ENCODE data around the gene GLG1. TPM values are rescaled to one million over a fixed set of nuclear protein-coding genes. Genes with fewer than 3 reads are reported as not detected.

Gene GLG1
- total and polyA plus RNA-seq, 7 donors: 19.7 to 107 (median 60.1) TPM

- 98 to 100% (median 99%) methylated on average over 3 of the region's 3 CpGs for WGBS, 3 donors
These were observed 110.9 kb downstream of the GLG1 start for GRCh38 chr16:74496054-74496453.

GRCh38 chr16:74492976-74493375, 113.9 kb downstream of the GLG1 start:
- no peak for ATAC-seq
- intact Hi-C loops (cut with DNase I): no loop called here
- WGBS, 3 donors: 97 to 99% (median 97%) methylated on average over 10 of the region's 10 CpGs

More at GRCh38 chr16:74496054-74496453, 110.9 kb downstream of the GLG1 start:
- Histone ChIP-seq H3K27me3 (ENCODE audit: insufficient read depth in 3 of 3, low read length in 2 of 3) (no peaks in the 10 kb centered on the region), H3K4me1 (no peaks in the 10 kb centered on the region), H3K36me3 (ENCODE audit: insufficient read depth in 1 of 2, low read depth in 1 of 2) (peaks cover 0 to 61% of the 10 kb centered on the region in 2 donors), H3K27ac (peak overlapping the region; percentile 11), H3K9me3 (no peaks in the 10 kb centered on the region), H3K4me3 (no peak overlapping the region)
- intact Hi-C loops (cut with DNase I): loop anchor here in 1 of 2 donors (5.0 kb wide), 1 partner anchor 126 kb away; no protein-coding TSS in a partner anchor
- DNase-seq (no peak), ATAC-seq (no peak)
- no peak for TF ChIP-seq CTCF (IDR thresholded peaks at IDR 0.05)

GRCh38 chr16:74487634-74488495, 119.0 kb downstream of the GLG1 start:
- Histone ChIP-seq H3K4me3 (no peak overlapping the region), H3K4me1 (no peaks in the 10 kb centered on the region), H3K9me3 (no peaks in the 10 kb centered on the region), H3K27me3 (ENCODE audit: insufficient read depth in 3 of 3, low read length in 2 of 3) (no peaks in the 10 kb centered on the region), H3K36me3 (ENCODE audit: insufficient read depth in 1 of 2, low read depth in 1 of 2) (peaks cover 4 to 91% of the 10 kb centered on the region in 2 donors), H3K27ac (no peak overlapping the region)
- intact Hi-C loops (cut with DNase I): no loop called here
- ATAC-seq (no peak), DNase-seq (no peak)
- no peak for TF ChIP-seq CTCF (IDR thresholded peaks at IDR 0.05)
- 87 to 92% (median 90%) methylated on average over 9 of the region's 9 CpGs for WGBS, 3 donors

More at GRCh38 chr16:74492976-74493375, 113.9 kb downstream of the GLG1 start:
- DNase-seq: no peak
- Histone ChIP-seq H3K9me3 (no peaks in the 10 kb centered on the region), H3K4me1 (no peaks in the 10 kb centered on the region), H3K27me3 (ENCODE audit: insufficient read depth in 3 of 3, low read length in 2 of 3) (no peaks in the 10 kb centered on the region), H3K4me3 (no peak overlapping the region), H3K27ac (no peak overlapping the region), H3K36me3 (ENCODE audit: insufficient read depth in 1 of 2, low read depth in 1 of 2) (peaks cover 2 to 81% of the 10 kb centered on the region in 2 donors)
- no peak for TF ChIP-seq CTCF (IDR thresholded peaks at IDR 0.05)

- no peak for TF ChIP-seq CTCF (IDR thresholded peaks at IDR 0.05)
- Histone ChIP-seq H3K9me3 (no peaks in the 10 kb centered on the region), H3K36me3 (ENCODE audit: insufficient read depth in 1 of 2, low read depth in 1 of 2) (peaks cover 7 to 86% of the 10 kb centered on the region in 2 donors), H3K27me3 (ENCODE audit: insufficient read depth in 3 of 3, low read length in 2 of 3) (no peaks in the 10 kb centered on the region), H3K27ac (no peak overlapping the region), H3K4me3 (no peak overlapping the region), H3K4me1 (no peaks in the 10 kb centered on the region)
- 85 to 93% (median 87%) methylated on average over 1 of the region's 1 CpG for WGBS, 3 donors
- intact Hi-C loops (cut with DNase I): no loop called here
- ATAC-seq (no peak), DNase-seq (no peak)
These were observed 121.0 kb downstream of the GLG1 start for GRCh38 chr16:74485916-74486315.

Data from psoas muscle (tissue), 8 donors.